Brain pericyte (primary cell): ENCODE data around the gene RAD51B.
A peak's percentile ranks its signal among the peaks of the same experiment; 100 is the strongest.
"Not testable (repeated sequence)": the region's sequence is repeated elsewhere in the genome, so short reads cannot be mapped to it uniquely, and the experiment has no call there.

ENCODE experiments used
- DNase-seq: peaks from one replicate; pipeline ENCODE4 v3.0.0-alpha.2; 2012; ENCODE audit warnings: low read depth, low spot score

Gene RAD51B

GRCh38 chr14:68208626-68209317 lies 389.2 kb downstream of the RAD51B start:
- no peak for DNase-seq

GRCh38 chr14:68210729-68211299 lies 391.2 kb downstream of the RAD51B start:
- DNase-seq: peak; percentile 45

GRCh38 chr14:68211421-68211820 lies 391.8 kb downstream of the RAD51B start:
- DNase-seq: no peak

GRCh38 chr14:68211886-68212285 lies 392.3 kb downstream of the RAD51B start:
- no peak for DNase-seq

- DNase-seq: no peak
Observed at GRCh38 chr14:68212361-68212760, 392.8 kb downstream of the RAD51B start.

- DNase-seq: no peak
Observed at GRCh38 chr14:68214431-68214830, 394.9 kb downstream of the RAD51B start.

GRCh38 chr14:68215629-68216028 lies 396.1 kb downstream of the RAD51B start:
- no peak for DNase-seq

- no peak for DNase-seq
Observed at GRCh38 chr14:68216079-68216478, 396.5 kb downstream of the RAD51B start.

- DNase-seq: no peak
Observed at GRCh38 chr14:68216957-68217356, 397.4 kb downstream of the RAD51B start.

GRCh38 chr14:68217791-68218340 lies 398.3 kb downstream of the RAD51B start:
- no peak for DNase-seq

- DNase-seq: no peak
Observed at GRCh38 chr14:68219407-68219806, 399.8 kb downstream of the RAD51B start.

GRCh38 chr14:68221046-68221445 lies 401.5 kb downstream of the RAD51B start:
- DNase-seq: not testable (repeated sequence)

GRCh38 chr14:68222154-68222553 lies 402.6 kb downstream of the RAD51B start:
- DNase-seq: no peak

GRCh38 chr14:68222726-68223125 lies 403.1 kb downstream of the RAD51B start:
- no peak for DNase-seq

- DNase-seq: no peak
Observed at GRCh38 chr14:68223631-68224030, 404.1 kb downstream of the RAD51B start.

- no peak for DNase-seq
Observed at GRCh38 chr14:68225321-68225720, 405.7 kb downstream of the RAD51B start.

- no peak for DNase-seq
Observed at GRCh38 chr14:68226523-68226922, 406.9 kb downstream of the RAD51B start.

GRCh38 chr14:68228656-68229055 lies 409.1 kb downstream of the RAD51B start:
- DNase-seq: no peak

GRCh38 chr14:68229423-68230100 lies 410.0 kb downstream of the RAD51B start:
- no peak for DNase-seq

- no peak for DNase-seq
Observed at GRCh38 chr14:68230202-68230949, 410.8 kb downstream of the RAD51B start.

- DNase-seq: no peak
Observed at GRCh38 chr14:68230950-68231717, 411.6 kb downstream of the RAD51B start.
